IMR-90 (cell line): ENCODE measurements around the gene TMEM131L. TPM values are rescaled to one million over a fixed set of nuclear protein-coding genes. Genes with fewer than 3 reads are reported as not detected.

ENCODE experiments used
- ATAC-seq: fragments of 200-7000 bp; cut with Tn5 transposase; 2 replicates; pipeline ENCODE4 v1.9.1; 2020; ENCODE audit warnings: low read depth, mild to moderate bottlenecking, moderate library complexity
- BruUV-seq: library from RNA; stranded (reverse); fragments of 400-500 nt; replicated peaks from 2 replicates; lab custom pipeline; 2021; lab: Mats Ljungman, UMichigan
- CTCF ChIA-PET: fragments of 300-600 bp; formaldehyde crosslinking; extraction: SDS; loops from one replicate; lab custom pipeline; 2021; ENCODE audit warnings: antibody characterized with exemption; lab: Yijun Ruan, JAX
- POLR2A ChIA-PET: fragments of 300-600 bp; sonication (Branson Sonifier 250); formaldehyde crosslinking; loops from one replicate; lab custom pipeline; 2022; ENCODE audit warnings: antibody characterized with exemption; ENCODE audit not compliant: unreplicated experiment; lab: Charles Lee
- DNase-seq: peaks from one replicate; pipeline ENCODE4 v3.0.0; 2013
- H2AFZ ChIP-seq: replicated peaks from 2 replicates; pipeline ENCODE3; 2013; ENCODE audit warnings: low read length, mild to moderate bottlenecking; ENCODE audit not compliant: poor library complexity
- H2AK5ac ChIP-seq: 2 replicates; pipeline ENCODE4 v1.6.1; 2013; ENCODE audit warnings: low read depth, low read length, inconsistent platforms
- H2AK9ac ChIP-seq: replicated peaks from 2 replicates; pipeline ENCODE3; 2013; ENCODE audit warnings: mild to moderate bottlenecking, low read depth, low read length, moderate library complexity; ENCODE audit not compliant: poor library complexity
- H2BK120ac ChIP-seq: 2 replicates; pipeline ENCODE4 v1.6.1; 2013; ENCODE audit warnings: low read depth, low read length, inconsistent platforms
- H2BK15ac ChIP-seq: 3 replicates; pipeline ENCODE4 v1.6.1; 2013; ENCODE audit warnings: low read depth, low read length, inconsistent platforms
- H2BK20ac ChIP-seq: 2 replicates; pipeline ENCODE4 v1.6.1; 2013; ENCODE audit warnings: low read depth, mild to moderate bottlenecking, inconsistent platforms, low read length, moderate library complexity
- H2BK5ac ChIP-seq: 2 replicates; pipeline ENCODE4 v1.6.1; 2013; ENCODE audit warnings: mild to moderate bottlenecking, low read depth, low read length, inconsistent platforms; ENCODE audit not compliant: poor library complexity, severe bottlenecking
- H3K14ac ChIP-seq: replicated peaks from 2 replicates; pipeline ENCODE4 v1.6.1; 2013; ENCODE audit warnings: low read depth, low read length, inconsistent platforms
- H3K18ac ChIP-seq: 2 replicates; pipeline ENCODE4 v1.6.1; 2013; ENCODE audit warnings: low read depth, low read length, control low read depth
- H3K23ac ChIP-seq: 2 replicates; pipeline ENCODE4 v1.6.1; 2013; ENCODE audit warnings: low read depth, low read length, inconsistent platforms
- H3K27ac ChIP-seq: 2 replicates; pipeline ENCODE4 v1.5.1; 2013; ENCODE audit warnings: mild to moderate bottlenecking, control low read depth, low read length; ENCODE audit not compliant: insufficient read depth
- H3K27me3 ChIP-seq: 2 replicates; pipeline ENCODE4 v1.6.1; 2013; ENCODE audit warnings: low read length; ENCODE audit not compliant: control insufficient read depth, insufficient read depth
- H3K36me3 ChIP-seq: 2 replicates; pipeline ENCODE4 v1.6.1; 2013; ENCODE audit warnings: low read length, mixed read lengths; ENCODE audit not compliant: control insufficient read depth, insufficient read depth
- H3K4ac ChIP-seq: 2 replicates; pipeline ENCODE4 v1.6.1; 2013; ENCODE audit warnings: low read depth, low read length, inconsistent platforms
- H3K4me1 ChIP-seq: 2 replicates; pipeline ENCODE4 v1.6.1; 2013; ENCODE audit warnings: low read length, mixed read lengths; ENCODE audit not compliant: control insufficient read depth, insufficient read depth
- H3K4me2 ChIP-seq: 2 replicates; pipeline ENCODE4 v1.6.1; 2013; ENCODE audit warnings: low read depth, mild to moderate bottlenecking, control low read depth, low read length, moderate library complexity
- H3K4me3 ChIP-seq: 2 replicates; pipeline ENCODE4 v1.5.1; 2013; ENCODE audit warnings: low read depth, mild to moderate bottlenecking, control low read depth, low read length, moderate library complexity; ENCODE audit not compliant: insufficient read depth
- H3K56ac ChIP-seq: 2 replicates; pipeline ENCODE4 v1.6.1; 2013; ENCODE audit warnings: low read length, inconsistent platforms; ENCODE audit not compliant: insufficient read depth; ENCODE audit errors: extremely low read depth
- H3K79me1 ChIP-seq, 2 experiments: 2 replicates each; pipeline ENCODE4 v1.6.1; 2013; ENCODE audit warnings: low read length in 2 of 2, inconsistent platforms in 1 of 2, low read depth in 1 of 2
- H3K9ac ChIP-seq: 2 replicates; pipeline ENCODE4 v1.6.1; 2013; ENCODE audit warnings: low read depth, low read length, control low read depth
- H3K9me1 ChIP-seq: 2 replicates; pipeline ENCODE4 v1.6.1; 2013; ENCODE audit warnings: low read length, inconsistent platforms; ENCODE audit not compliant: insufficient read depth
- H3K9me3 ChIP-seq: 2 replicates; pipeline ENCODE4 v1.6.1; 2013; ENCODE audit warnings: low read length; ENCODE audit not compliant: control insufficient read depth, insufficient read depth
- H4K20me1 ChIP-seq: 2 replicates; pipeline ENCODE4 v1.6.1; 2013; ENCODE audit warnings: low read length, inconsistent platforms; ENCODE audit not compliant: insufficient read depth
- H4K5ac ChIP-seq: 2 replicates; pipeline ENCODE4 v1.6.1; 2013; ENCODE audit warnings: mild to moderate bottlenecking, low read depth, low read length, control low read depth
- H4K8ac ChIP-seq, 2 experiments: 2 replicates each; pipeline ENCODE4 v1.6.1; 2013; ENCODE audit warnings: low read depth in 2 of 2, low read length in 2 of 2, control low read depth in 1 of 2, inconsistent platforms in 1 of 2
- H4K91ac ChIP-seq: 2 replicates; pipeline ENCODE4 v1.6.1; 2013; ENCODE audit warnings: low read depth, low read length, inconsistent platforms; ENCODE audit not compliant: insufficient read depth
- CEBPB ChIP-seq: IDR thresholded peaks from 2 replicates; pipeline ENCODE4 v1.6.1; 2012; ENCODE audit warnings: low read depth, low read length, improper control_type of control experiment
- MXI1 ChIP-seq: IDR thresholded peaks from 2 replicates; pipeline ENCODE4 v1.6.1; 2012; ENCODE audit warnings: low read depth, mild to moderate bottlenecking, low read length, moderate library complexity, borderline replicate concordance
- NFE2L2 ChIP-seq: fragments of 150-350 bp; IDR thresholded peaks from 2 replicates; pipeline ENCODE4 v1.6.1; 2016; ENCODE audit warnings: low read depth, mild to moderate bottlenecking, low read length
- SMC3 ChIP-seq: fragments of 150-350 bp; IDR thresholded peaks from 2 replicates; pipeline ENCODE4 v1.6.1; 2016; ENCODE audit warnings: low read depth, mild to moderate bottlenecking, antibody characterized with exemption, low read length, moderate library complexity
- WGBS, 2 experiments: methylation state at CpG; one replicate each; pipeline versions ENCODE4 v1.1.5 to v1.1.7; 2013; ENCODE audit warnings: missing lambda C conversion rate in 2 of 2; ENCODE audit not compliant: insufficient read length in 1 of 2; ENCODE audit errors: extremely low coverage in 2 of 2; 5-methylcytosine and 5-hydroxymethylcytosine counted together
- dilution Hi-C: fragments of 300-500 bp; cut with HindIII; formaldehyde crosslinking; loops from one replicate; pipeline ENCODE4 v1.14.3; 2018; ENCODE audit warnings: low sequenced_read_pairs; ENCODE audit not compliant: unreplicated experiment
- in situ Hi-C: fragments of 300-500 bp; cut with MboI; formaldehyde crosslinking; loops from 3 replicates; pipeline ENCODE4 v1.14.3; 2019; ENCODE audit warnings: low sequenced_read_pairs, inconsistent platforms, mixed read lengths
- intact Hi-C: fragments of 100-400 bp; cut with micrococcal nuclease; formaldehyde crosslinking; loops from 2 replicates; pipeline ENCODE4 v1.10.0; 2022
- polyA plus RNA-seq, 3 experiments: library from polyadenylated mRNA; depleted of rRNA; stranded (reverse); fragments of >200 nt; gene quantifications; 2 replicates each; pipeline ENCODE4 v1.2.3, GENCODE V29; 2012; ENCODE audit warnings: low replicate concordance in 1 of 3
- total RNA-seq: library from RNA; depleted of rRNA; stranded (reverse); fragments of >200 nt; gene quantifications from 2 replicates; pipeline ENCODE4 v1.2.3, GENCODE V29; 2012

Gene TMEM131L
- total and polyA plus RNA-seq, 2 of the 4 experiments (the other 2 are of a cell fraction): 8.4 to 23.8 TPM

GRCh38 chr4:153485860-153486259 lies 19.7 kb downstream of the TMEM131L start:
- Histone ChIP-seq H2BK20ac (peak overlapping the region; percentile 80), H2BK5ac (peak overlapping the region; percentile 67), H3K9me3 (no peaks in the 10 kb centered on the region), H3K27ac (no peak overlapping the region), H3K9me1 (peaks cover 13% of the 10 kb centered on the region), H4K8ac (no peak overlapping the region), H4K91ac (peak overlapping the region; percentile 40; the same call in 1 of the 2 replicates), H4K5ac (no peak overlapping the region), H3K4me1 (peaks cover 28% of the 10 kb centered on the region), H2BK120ac (peak overlapping the region; percentile 73; the same call in 1 of the 2 replicates), H2BK15ac (no peak overlapping the region; the same call in 2 of the 3 replicates), H3K14ac (0 out of 2 replicates have a peak overlapping the region, but pooled peaks have one; percentile 33), H4K20me1 (no peaks in the 10 kb centered on the region), H3K56ac (no peak overlapping the region), H3K9ac (no peak overlapping the region), H3K4me2 (no peak overlapping the region), H3K4me3 (no peak overlapping the region), H3K27me3 (no peaks in the 10 kb centered on the region), H3K18ac (peak overlapping the region; percentile 60; the same call in 1 of the 2 replicates), H2AK9ac (no peak overlapping the region), H3K36me3 (peaks cover 2% of the 10 kb centered on the region; the same call in 1 of the 2 replicates), H3K79me1 (peaks cover 4 to 45% of the 10 kb centered on the region in 2 experiments; a peak in 3 of 4 replicates), H3K4ac (peak overlapping the region; percentile 38; the same call in 1 of the 2 replicates), H2AK5ac (peak overlapping the region; percentile 80; the same call in 1 of the 2 replicates), H2AFZ (no peak overlapping the region), H3K23ac (no peak overlapping the region)
- dilution Hi-C loops (no loop called here), intact Hi-C loops (no loop called here), in situ Hi-C loops (no loop called here)
- TF ChIP-seq SMC3 (no peak), NFE2L2 (no peak), CEBPB (no peak), MXI1 (no peak)
- no CpG with 5 or more reads among the region's 5 CpGs for WGBS, 2 experiments
- DNase-seq: no peak
- BruUV-seq: no TSS peak
- CTCF ChIA-PET: interaction anchor here (0.6 to 1.1 kb wide), 4 partner anchors 19 to 1030 kb away, joined by 3 to 4 read pairs (median 3); partner anchors contain the start of gene TMEM131L
- ATAC-seq: no peak; the same call in 1 of the 2 replicates
- POLR2A ChIA-PET: no interaction called here
